ENCODE measurements around the gene SAMM50. TPM values are rescaled to one million over a fixed set of nuclear protein-coding genes. Genes with fewer than 3 reads are reported as not detected.

The SAMM50 gene
- total RNA-seq, 5 donors from 2014 or later (not counting 1 experiment from before 2014, with no cell fraction given), result 27.1 to 40.4 (median 33.2) TPM

DNA sequence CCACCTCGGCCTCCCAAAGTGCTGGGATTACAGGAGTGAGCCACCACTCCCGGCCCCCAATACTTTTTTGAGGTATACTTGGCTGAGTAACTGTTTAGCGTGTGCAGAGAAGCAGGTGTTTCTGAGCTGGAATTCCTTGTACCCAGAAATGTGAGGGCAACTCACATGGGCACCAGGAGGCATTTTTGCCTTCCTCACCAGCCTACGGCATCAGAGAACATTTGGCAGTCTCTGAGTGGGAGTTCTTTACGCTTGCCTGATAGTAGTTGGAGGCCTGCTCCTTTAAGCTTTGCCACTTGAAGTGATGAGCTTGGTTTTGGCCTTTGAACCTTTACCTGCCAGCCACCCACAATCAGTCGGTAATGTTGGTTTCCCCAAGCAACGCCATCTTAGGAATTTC, 78.0 kb downstream of the SAMM50 start:
- no peak overlapping the region for H3K27ac Mint-ChIP-seq
- peaks cover 14 to 18% (median 16%) of the 10 kb centered on the region in 3 donors for H3K4me1 Mint-ChIP-seq
- Histone ChIP-seq H3K4me1 (ENCODE audit: control insufficient read depth in 1 of 2, extremely low read depth in 1 of 2, insufficient read depth in 2 of 2, low read length in 2 of 2) (peaks cover 14 to 18% of the 10 kb centered on the region in 2 experiments), H3K27ac (ENCODE audit: low read length) (no peak overlapping the region), H3K4me3 (ENCODE audit: control insufficient read depth in 1 of 2, extremely low read depth in 1 of 2, low read length in 1 of 2) (no peak overlapping the region), H3K27me3 (replicated peaks in 1 of 2; ENCODE audit: control insufficient read depth in 2 of 2, extremely low read depth in 1 of 2, insufficient read depth in 2 of 2, low read length in 1 of 2) (no peaks in the 10 kb centered on the region), H3K9me3 (no peaks in the 10 kb centered on the region), H3K36me3 (ENCODE audit: control insufficient read depth in 2 of 2, extremely low read depth in 1 of 2, insufficient read depth in 1 of 2, low read length in 1 of 2) (no peaks in the 10 kb centered on the region)
- H3K9me3 Mint-ChIP-seq, result no peaks in the 10 kb centered on the region
- ATAC-seq (replicated peaks in 1 of 4), result no peak
- CTCF ChIA-PET, result no interaction called here
- H3K27me3 Mint-ChIP-seq, result peaks cover 6 to 8% of the 10 kb centered on the region in 2 donors
- no peaks in the 10 kb centered on the region for H3K36me3 Mint-ChIP-seq
- no peak overlapping the region for H3K4me3 Mint-ChIP-seq
- POLR2A ChIA-PET, result no interaction called here
- 100% methylated on average over 2 of the region's 7 CpGs for WGBS (ENCODE audit: insufficient coverage)
- no peak for DNase-seq

DNA sequence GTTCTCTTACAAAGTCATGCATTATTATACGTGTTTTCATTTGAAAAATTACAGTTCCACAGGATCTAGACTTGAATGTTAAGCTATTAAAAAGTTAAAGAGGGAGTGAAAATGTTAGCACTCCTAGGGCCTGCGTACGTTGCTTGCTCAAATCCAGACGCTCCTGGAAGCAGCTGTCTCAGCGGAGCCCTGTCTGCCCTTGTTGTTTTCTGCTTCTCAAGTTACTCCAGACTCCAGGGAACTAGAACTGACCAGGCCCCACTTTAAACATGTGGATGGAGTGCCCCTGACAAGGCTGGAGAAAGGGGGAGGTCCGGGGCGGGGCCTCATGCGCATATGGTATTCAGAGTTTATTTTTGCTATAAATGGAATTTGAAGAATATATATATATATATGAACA, 78.5 kb downstream of the SAMM50 start:
- Mint-ChIP-seq H3K36me3 (no peaks in the 10 kb centered on the region), H3K27me3 (peaks cover 4 to 8% of the 10 kb centered on the region in 2 donors), H3K27ac (no peak overlapping the region), H3K9me3 (no peaks in the 10 kb centered on the region), H3K4me3 (no peak overlapping the region), H3K4me1 (peaks cover 14 to 18% (median 14%) of the 10 kb centered on the region in 3 donors)
- WGBS (ENCODE audit: insufficient coverage), result 97% methylated on average over 4 of the region's 8 CpGs
- CTCF ChIA-PET, result no interaction called here
- H3K4me1 ChIP-seq (ENCODE audit: control insufficient read depth in 1 of 2, extremely low read depth in 1 of 2, insufficient read depth in 2 of 2, low read length in 2 of 2), result peaks cover 14 to 18% of the 10 kb centered on the region in 2 experiments
- H3K4me3 ChIP-seq (ENCODE audit: control insufficient read depth in 1 of 2, extremely low read depth in 1 of 2, low read length in 1 of 2), result no peak overlapping the region
- H3K9me3 ChIP-seq, result no peaks in the 10 kb centered on the region
- DNase-seq (no peak), ATAC-seq (replicated peaks in 1 of 4) (no peak)
- POLR2A ChIA-PET, result no interaction called here
- H3K27me3 ChIP-seq (replicated peaks in 1 of 2; ENCODE audit: control insufficient read depth in 2 of 2, extremely low read depth in 1 of 2, insufficient read depth in 2 of 2, low read length in 1 of 2), result no peaks in the 10 kb centered on the region
- H3K36me3 ChIP-seq (ENCODE audit: control insufficient read depth in 2 of 2, extremely low read depth in 1 of 2, insufficient read depth in 1 of 2, low read length in 1 of 2), result no peaks in the 10 kb centered on the region
- H3K27ac ChIP-seq (ENCODE audit: low read length), result no peak overlapping the region

DNA sequence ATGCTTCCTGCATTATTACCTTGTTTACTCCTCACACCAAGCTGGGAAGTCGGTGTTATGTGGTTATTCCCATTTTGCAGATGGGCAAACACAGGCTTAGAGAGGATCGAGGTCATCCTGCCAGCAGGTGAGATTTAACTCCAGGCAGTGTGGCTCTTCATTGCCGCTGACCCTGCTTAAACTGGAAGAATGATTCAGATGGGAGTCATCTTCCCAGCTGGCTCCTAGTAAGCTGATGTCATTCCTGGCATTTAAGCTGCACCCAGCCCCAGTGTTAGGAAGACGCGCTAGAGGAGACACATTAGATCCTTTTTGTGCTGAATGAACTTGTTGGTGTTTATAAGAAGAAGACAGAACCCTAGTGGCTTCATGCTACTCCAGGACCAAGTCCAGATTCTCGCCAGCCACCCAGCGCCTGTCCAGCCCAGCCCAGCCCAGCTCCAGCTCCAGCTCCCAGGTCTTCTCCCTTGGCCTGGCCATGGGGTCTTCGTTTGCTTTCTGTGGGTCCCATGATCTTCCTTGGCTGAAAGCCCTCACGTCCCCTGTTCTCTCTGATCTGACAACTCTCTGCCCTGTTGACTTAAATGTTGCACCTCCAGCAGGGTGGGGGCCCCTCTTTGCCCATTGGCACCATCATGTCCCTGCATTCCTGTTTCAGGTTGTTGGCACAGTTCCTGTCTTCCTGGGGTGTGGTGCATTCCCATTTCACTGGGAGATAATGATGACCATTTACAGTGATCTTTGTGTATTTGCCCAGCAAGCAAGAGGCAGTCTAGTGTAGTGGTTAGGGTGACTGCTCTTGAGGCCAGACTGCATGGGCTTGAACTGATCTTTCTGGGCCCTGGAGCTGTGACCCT, 82.5 kb downstream of the SAMM50 start:
- Histone ChIP-seq H3K36me3 (ENCODE audit: control insufficient read depth in 2 of 2, extremely low read depth in 1 of 2, insufficient read depth in 1 of 2, low read length in 1 of 2) (no peaks in the 10 kb centered on the region), H3K4me3 (ENCODE audit: control insufficient read depth in 1 of 2, extremely low read depth in 1 of 2, low read length in 1 of 2) (no peak overlapping the region), H3K9me3 (no peaks in the 10 kb centered on the region), H3K27ac (ENCODE audit: low read length) (no peak overlapping the region), H3K4me1 (ENCODE audit: control insufficient read depth in 1 of 2, extremely low read depth in 1 of 2, insufficient read depth in 2 of 2, low read length in 2 of 2) (peaks cover 4% of the 10 kb centered on the region in 2 experiments), H3K27me3 (replicated peaks in 1 of 2; ENCODE audit: control insufficient read depth in 2 of 2, extremely low read depth in 1 of 2, insufficient read depth in 2 of 2, low read length in 1 of 2) (no peaks in the 10 kb centered on the region)
- ATAC-seq (replicated peaks in 1 of 4) (no peak), DNase-seq (no peak)
- H3K36me3 Mint-ChIP-seq, result no peaks in the 10 kb centered on the region
- CTCF ChIA-PET, result no interaction called here
- H3K4me1 Mint-ChIP-seq, result peaks cover 5 to 14% (median 10%) of the 10 kb centered on the region in 3 donors
- WGBS (ENCODE audit: insufficient coverage), result 96% methylated on average over 8 of the region's 9 CpGs
- no peak overlapping the region for H3K4me3 Mint-ChIP-seq
- no peaks in the 10 kb centered on the region for H3K9me3 Mint-ChIP-seq
- H3K27me3 Mint-ChIP-seq, result peaks cover 4 to 13% of the 10 kb centered on the region in 2 donors
- POLR2A ChIA-PET, result no interaction called here
- H3K27ac Mint-ChIP-seq, result no peak overlapping the region

DNA sequence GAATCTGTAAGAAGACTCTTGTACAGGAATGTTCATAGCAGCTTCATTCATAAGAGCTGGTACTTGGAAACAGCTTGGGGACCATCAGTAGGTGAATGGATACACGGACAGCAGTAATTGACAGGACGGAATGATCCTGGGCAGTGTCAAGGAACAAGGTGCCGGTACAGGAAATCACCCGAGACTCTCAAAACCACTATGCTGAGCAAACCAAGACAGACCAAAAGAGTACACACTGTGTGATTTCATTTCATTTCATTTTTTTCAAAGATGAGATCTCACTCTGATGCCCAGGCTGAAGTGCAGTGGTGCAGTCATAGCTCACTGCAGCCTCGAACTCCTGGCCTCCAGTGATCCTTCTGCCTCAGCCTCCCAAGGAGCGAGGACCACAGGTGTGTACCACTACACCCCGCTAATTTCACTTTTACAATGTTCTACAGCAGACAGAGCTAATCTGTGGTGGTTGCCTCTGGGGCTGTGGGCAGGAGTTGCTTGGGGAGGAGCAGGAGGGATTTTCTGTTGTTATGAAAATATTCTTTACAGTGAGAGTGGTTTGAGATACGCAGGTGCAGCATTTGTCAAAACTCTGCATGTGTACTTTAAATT, 84.4 kb downstream of the SAMM50 start:
- ATAC-seq (replicated peaks in 1 of 4), result no peak

DNA sequence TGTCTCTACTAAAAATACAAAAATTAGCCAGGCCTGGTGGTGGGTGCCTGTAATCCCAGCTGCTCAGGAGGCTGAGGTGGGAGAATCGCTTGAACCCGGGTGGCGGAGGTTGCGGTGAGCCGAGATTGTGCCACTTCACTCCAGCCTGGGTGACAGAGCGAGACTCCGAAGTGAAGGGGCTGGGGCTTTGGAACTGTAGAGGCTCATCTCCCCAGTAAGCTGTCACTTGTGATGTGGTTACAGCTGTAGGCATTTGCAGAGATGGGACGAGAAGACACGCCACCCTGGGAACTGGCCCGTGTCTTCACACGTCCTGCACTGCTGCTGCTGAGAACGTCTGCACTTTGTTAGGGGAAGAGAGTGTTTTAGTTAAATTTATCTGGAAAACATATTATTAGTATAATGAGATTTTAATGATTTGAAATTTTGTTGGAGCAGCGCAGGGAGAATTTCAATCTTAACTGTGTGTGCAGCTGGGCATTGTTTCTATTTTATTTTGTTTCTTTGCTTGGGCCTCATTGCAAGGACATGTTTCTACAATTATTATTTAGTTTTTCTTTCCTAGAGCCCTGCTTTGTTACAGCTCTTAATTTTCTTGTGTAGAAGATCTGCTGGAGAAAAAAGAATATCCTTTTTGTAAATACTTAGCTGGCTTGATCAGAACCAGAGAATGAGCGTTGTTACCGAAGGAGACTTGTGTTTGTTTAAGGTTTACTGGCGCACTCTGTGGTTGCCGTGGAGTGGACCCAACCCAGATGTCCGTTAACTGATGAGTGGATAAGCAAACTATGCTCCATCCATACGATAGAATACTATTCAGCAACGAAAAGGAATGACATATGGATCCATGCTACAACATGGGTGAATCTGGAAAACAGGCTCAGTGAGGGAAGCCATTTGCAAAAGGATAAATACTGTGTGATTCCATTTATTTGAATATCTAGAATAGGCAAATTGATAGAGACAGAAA, 87.3 kb downstream of the SAMM50 start:
- H3K4me1 ChIP-seq (ENCODE audit: control insufficient read depth in 1 of 2, extremely low read depth in 1 of 2, insufficient read depth in 2 of 2, low read length in 2 of 2), result peaks cover 4 to 6% of the 10 kb centered on the region in 2 experiments
- no peaks in the 10 kb centered on the region for H3K36me3 ChIP-seq (ENCODE audit: control insufficient read depth in 2 of 2, extremely low read depth in 1 of 2, insufficient read depth in 1 of 2, low read length in 1 of 2)
- H3K4me1 Mint-ChIP-seq, result peaks cover 9 to 18% (median 13%) of the 10 kb centered on the region in 3 donors
- H3K36me3 Mint-ChIP-seq, result no peaks in the 10 kb centered on the region
- H3K9me3 Mint-ChIP-seq, result no peaks in the 10 kb centered on the region
- H3K27me3 ChIP-seq (replicated peaks in 1 of 2; ENCODE audit: control insufficient read depth in 2 of 2, extremely low read depth in 1 of 2, insufficient read depth in 2 of 2, low read length in 1 of 2), result no peaks in the 10 kb centered on the region
- H3K27me3 Mint-ChIP-seq, result peaks cover 4 to 13% of the 10 kb centered on the region in 2 donors
- ChIA-PET POLR2A (no interaction called here), CTCF (interaction anchor here in 1 of 2 donors (0.8 kb wide), 1 partner anchor 92 kb away, joined by 4 read pairs; no protein-coding TSS in a partner anchor)
- DNase-seq, result no peak
- H3K27ac Mint-ChIP-seq, result no peak overlapping the region
- peak in 1 of 4 experiments; percentile 60 for ATAC-seq (replicated peaks in 1 of 4)
- H3K9me3 ChIP-seq, result no peaks in the 10 kb centered on the region
- no peak overlapping the region for H3K4me3 ChIP-seq (ENCODE audit: control insufficient read depth in 1 of 2, extremely low read depth in 1 of 2, low read length in 1 of 2)
- no peak overlapping the region for H3K27ac ChIP-seq (ENCODE audit: low read length)
- no peak overlapping the region for H3K4me3 Mint-ChIP-seq
- 67% methylated on average over 12 of the region's 20 CpGs for WGBS (ENCODE audit: insufficient coverage)

More for the DNA sequence above, 84.4 kb downstream of the SAMM50 start:
- Histone ChIP-seq H3K27ac (ENCODE audit: low read length) (no peak overlapping the region), H3K27me3 (replicated peaks in 1 of 2; ENCODE audit: control insufficient read depth in 2 of 2, extremely low read depth in 1 of 2, insufficient read depth in 2 of 2, low read length in 1 of 2) (no peaks in the 10 kb centered on the region), H3K36me3 (ENCODE audit: control insufficient read depth in 2 of 2, extremely low read depth in 1 of 2, insufficient read depth in 1 of 2, low read length in 1 of 2) (no peaks in the 10 kb centered on the region), H3K4me1 (ENCODE audit: control insufficient read depth in 1 of 2, extremely low read depth in 1 of 2, insufficient read depth in 2 of 2, low read length in 2 of 2) (peaks cover 4 to 6% of the 10 kb centered on the region in 2 experiments), H3K9me3 (no peaks in the 10 kb centered on the region), H3K4me3 (ENCODE audit: control insufficient read depth in 1 of 2, extremely low read depth in 1 of 2, low read length in 1 of 2) (no peak overlapping the region)
- ChIA-PET POLR2A (no interaction called here), CTCF (interaction anchor here in 1 of 2 donors (0.7 kb wide), 1 partner anchor 85 kb away, joined by 3 read pairs; no protein-coding TSS in a partner anchor)
- no peak for DNase-seq
- Mint-ChIP-seq H3K27me3 (peaks cover 4 to 13% of the 10 kb centered on the region in 2 donors), H3K36me3 (no peaks in the 10 kb centered on the region), H3K4me1 (peaks cover 9 to 18% (median 13%) of the 10 kb centered on the region in 3 donors), H3K4me3 (no peak overlapping the region), H3K9me3 (no peaks in the 10 kb centered on the region), H3K27ac (no peak overlapping the region)
- WGBS (ENCODE audit: insufficient coverage), result 44% methylated on average over 4 of the region's 8 CpGs

DNA sequence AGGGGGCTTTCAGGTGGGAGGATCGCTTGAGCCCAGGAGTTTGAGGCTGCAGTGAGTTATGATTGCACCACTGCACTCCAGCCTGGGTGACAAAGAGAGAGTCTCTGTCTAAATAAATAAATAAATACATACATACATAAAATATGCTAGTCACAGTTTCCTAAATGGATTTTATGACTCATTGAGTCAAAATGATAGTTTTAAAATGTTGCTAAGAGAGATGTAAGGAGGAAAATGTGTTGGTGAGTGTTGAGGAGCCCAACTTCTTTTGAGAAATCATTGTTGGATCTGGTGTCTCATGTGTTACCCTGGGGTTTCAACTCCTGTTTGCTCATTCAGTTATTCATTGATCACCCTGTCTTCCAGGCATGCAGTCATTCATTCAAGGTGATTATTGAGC, 89.9 kb downstream of the SAMM50 start:
- CTCF ChIA-PET, result no interaction called here

More for the DNA sequence above, 89.9 kb downstream of the SAMM50 start:
- no peak overlapping the region for H3K4me3 Mint-ChIP-seq
- no peak overlapping the region for H3K4me3 ChIP-seq (ENCODE audit: control insufficient read depth in 1 of 2, extremely low read depth in 1 of 2, low read length in 1 of 2)
- peaks cover 17 to 23% (median 19%) of the 10 kb centered on the region in 3 donors for H3K4me1 Mint-ChIP-seq
- H3K27me3 ChIP-seq (replicated peaks in 1 of 2; ENCODE audit: control insufficient read depth in 2 of 2, extremely low read depth in 1 of 2, insufficient read depth in 2 of 2, low read length in 1 of 2), result no peaks in the 10 kb centered on the region
- H3K9me3 Mint-ChIP-seq, result no peaks in the 10 kb centered on the region
- no peak overlapping the region for H3K27ac ChIP-seq (ENCODE audit: low read length)
- no CpG with 5 or more reads among the region's 1 CpG for WGBS (ENCODE audit: insufficient coverage)
- DNase-seq (no peak), ATAC-seq (replicated peaks in 1 of 4) (no peak)
- peaks cover 5% of the 10 kb centered on the region in 2 experiments for H3K4me1 ChIP-seq (ENCODE audit: control insufficient read depth in 1 of 2, extremely low read depth in 1 of 2, insufficient read depth in 2 of 2, low read length in 2 of 2)
- POLR2A ChIA-PET, result no interaction called here
- H3K27me3 Mint-ChIP-seq, result peaks cover 0 to 2% of the 10 kb centered on the region in 2 donors
- no peaks in the 10 kb centered on the region for H3K9me3 ChIP-seq
- H3K27ac Mint-ChIP-seq, result no peak overlapping the region
- no peaks in the 10 kb centered on the region for H3K36me3 ChIP-seq (ENCODE audit: control insufficient read depth in 2 of 2, extremely low read depth in 1 of 2, insufficient read depth in 1 of 2, low read length in 1 of 2)
- no peaks in the 10 kb centered on the region for H3K36me3 Mint-ChIP-seq
